ENCODE results near the gene P2RX4.

DNA sequence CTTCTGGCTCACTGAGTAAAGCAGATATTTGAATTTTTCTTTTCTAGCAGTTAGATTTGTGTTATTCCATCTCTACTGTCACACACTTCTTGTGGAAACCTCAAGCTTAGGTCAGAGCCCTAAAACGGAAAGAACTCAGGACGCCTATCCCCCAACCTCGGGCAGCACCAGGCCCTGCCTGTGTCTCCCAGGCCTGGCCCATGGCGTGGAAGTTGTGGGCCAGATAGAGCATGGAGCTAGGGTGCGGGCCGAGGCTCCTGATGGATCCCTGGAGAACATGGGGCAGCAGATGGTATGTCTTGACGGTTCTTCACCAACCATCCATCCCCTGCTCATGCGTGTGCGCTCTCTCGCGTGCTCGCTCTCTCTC lies 20.6 kb downstream of the P2RX4 start:
- TF ChIP-seq POLR2A (IDR thresholded peaks at IDR 0.05) (no peak), POLR2AphosphoS5 (IDR thresholded peaks at IDR 0.05; ENCODE audit: insufficient read depth in 1 of 2, low read depth in 1 of 2) (no peak)
- TF ChIP-seq, protein P1, sequence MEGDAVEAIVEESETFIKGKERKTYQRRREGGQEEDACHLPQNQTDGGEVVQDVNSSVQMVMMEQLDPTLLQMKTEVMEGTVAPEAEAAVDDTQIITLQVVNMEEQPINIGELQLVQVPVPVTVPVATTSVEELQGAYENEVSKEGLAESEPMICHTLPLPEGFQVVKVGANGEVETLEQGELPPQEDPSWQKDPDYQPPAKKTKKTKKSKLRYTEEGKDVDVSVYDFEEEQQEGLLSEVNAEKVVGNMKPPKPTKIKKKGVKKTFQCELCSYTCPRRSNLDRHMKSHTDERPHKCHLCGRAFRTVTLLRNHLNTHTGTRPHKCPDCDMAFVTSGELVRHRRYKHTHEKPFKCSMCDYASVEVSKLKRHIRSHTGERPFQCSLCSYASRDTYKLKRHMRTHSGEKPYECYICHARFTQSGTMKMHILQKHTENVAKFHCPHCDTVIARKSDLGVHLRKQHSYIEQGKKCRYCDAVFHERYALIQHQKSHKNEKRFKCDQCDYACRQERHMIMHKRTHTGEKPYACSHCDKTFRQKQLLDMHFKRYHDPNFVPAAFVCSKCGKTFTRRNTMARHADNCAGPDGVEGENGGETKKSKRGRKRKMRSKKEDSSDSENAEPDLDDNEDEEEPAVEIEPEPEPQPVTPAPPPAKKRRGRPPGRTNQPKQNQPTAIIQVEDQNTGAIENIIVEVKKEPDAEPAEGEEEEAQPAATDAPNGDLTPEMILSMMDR (IDR thresholded peaks at IDR 0.05), result peak in 1 of 3 experiments; percentile 16
